NCI-H526 treated with DMSO at 0.1 percent for 48 hours (cell line): ENCODE measurements around the gene MSH5.

Source experiments
- DNase-seq: peaks from one replicate; lab custom pipeline; 2025; lab: John Stamatoyannopoulos, UW

The MSH5 gene

GRCh38 chr6:31760790-31761189 lies 21.0 kb downstream of the MSH5 start:
- DNase-seq: no peak

GRCh38 chr6:31761343-31761742 lies 21.5 kb downstream of the MSH5 start:
- DNase-seq: no peak

DNA sequence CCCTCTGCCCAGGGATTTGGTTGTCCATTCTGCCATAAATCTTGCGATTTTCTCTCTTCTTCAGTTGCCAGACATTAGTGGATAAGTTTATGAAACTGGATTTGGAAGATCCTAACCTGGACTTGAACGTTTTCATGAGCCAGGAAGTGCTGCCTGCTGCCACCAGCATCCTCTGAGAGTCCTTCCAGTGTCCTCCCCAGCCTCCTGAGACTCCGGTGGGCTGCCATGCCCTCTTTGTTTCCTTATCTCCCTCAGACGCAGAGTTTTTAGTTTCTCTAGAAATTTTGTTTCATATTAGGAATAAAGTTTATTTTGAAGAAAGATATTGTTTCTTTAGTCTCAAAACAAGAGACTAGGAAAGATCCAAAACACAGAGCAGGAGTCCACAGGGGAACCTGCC lies 22.6 kb downstream of the MSH5 start, which contains the start of gene SAPCD1:
Gene SAPCD1, plus strand, starts transcription at position 301 of the 400 bp plus-strand sequence. CDS start 399 bp downstream, outside the sequence.
- no peak for DNase-seq

DNA sequence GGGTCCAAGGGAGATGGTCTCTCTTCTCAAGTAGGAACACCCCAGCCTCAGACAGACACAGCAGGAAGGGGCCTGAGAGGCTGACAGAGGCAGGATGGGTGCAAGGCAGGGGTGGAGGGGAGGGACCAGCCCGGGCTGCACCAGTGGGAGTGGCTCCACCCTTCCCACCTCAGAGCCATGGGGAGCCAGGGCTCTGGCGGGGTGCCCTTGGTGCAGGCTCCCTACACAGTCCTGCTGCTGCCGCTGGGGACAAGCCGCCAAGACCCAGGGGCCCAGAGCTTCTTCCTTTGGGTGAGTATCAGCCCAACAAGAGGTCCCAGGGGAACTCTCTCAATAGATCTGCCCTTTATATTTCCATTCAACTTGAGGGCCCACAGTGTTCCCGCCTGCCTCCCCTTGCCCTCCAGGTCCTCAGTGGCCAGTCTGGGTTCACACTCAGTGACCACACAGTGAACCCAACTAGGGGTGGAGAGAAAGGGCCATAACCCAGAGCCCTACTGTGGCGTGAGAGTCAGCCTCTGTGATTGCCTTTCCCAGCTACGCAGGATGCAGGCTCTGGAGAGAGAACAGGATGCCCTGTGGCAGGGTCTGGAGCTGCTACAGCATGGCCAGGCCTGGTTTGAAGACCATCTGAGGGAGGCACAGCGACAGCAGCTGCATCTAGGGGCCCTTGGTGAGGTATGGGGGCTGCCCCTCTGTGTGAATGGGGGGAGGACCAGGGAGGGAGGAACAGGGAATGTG lies 23.2 kb downstream of the MSH5 start:
- no peak for DNase-seq

DNA sequence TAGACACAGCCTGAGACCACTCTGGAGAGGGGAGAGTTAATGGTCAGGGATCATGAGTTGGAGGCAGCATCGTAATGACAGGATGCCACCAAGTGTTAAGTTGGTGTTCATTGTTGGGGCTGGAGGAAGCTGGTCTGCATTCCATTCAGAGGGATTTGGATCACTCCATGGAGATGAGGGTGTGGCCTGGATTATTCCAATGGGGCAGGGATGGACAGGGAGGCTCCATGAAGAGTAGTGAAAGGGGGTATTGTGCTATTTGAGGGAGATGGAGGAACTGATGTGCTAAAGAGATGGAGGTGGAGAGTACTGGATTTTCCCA lies 23.8 kb downstream of the MSH5 start:
- DNase-seq: peak; percentile 11

- no peak for DNase-seq
Observed at GRCh38 chr6:31764198-31764597, 24.4 kb downstream of the MSH5 start.

DNA sequence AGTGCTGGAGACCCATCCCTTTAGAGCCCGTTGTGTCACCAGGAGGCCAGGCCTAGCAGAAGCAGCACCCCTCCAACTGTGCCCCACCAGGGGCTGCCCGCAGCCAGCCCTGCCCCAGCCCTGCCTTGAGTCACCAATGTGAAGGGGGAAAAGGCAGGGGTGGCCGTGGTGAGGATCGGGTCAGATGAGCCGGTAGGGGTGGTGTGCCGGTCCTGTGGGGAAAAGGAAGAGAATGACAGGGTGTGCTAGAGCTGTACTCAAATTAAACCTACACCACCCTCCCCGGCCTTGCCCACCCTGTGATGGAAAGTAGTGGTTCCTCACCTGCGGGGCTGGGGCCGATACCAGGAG lies 25.7 kb downstream of the MSH5 start:
- DNase-seq: no peak

GRCh38 chr6:31765910-31766794 lies 26.3 kb downstream of the MSH5 start:
- peak; percentile 5 for DNase-seq

GRCh38 chr6:31767096-31767645 lies 27.4 kb downstream of the MSH5 start:
- no peak for DNase-seq

GRCh38 chr6:31768363-31769257 lies 28.8 kb downstream of the MSH5 start:
- no peak for DNase-seq

GRCh38 chr6:31769684-31770371 lies 30.0 kb downstream of the MSH5 start:
- DNase-seq: no peak

DNA sequence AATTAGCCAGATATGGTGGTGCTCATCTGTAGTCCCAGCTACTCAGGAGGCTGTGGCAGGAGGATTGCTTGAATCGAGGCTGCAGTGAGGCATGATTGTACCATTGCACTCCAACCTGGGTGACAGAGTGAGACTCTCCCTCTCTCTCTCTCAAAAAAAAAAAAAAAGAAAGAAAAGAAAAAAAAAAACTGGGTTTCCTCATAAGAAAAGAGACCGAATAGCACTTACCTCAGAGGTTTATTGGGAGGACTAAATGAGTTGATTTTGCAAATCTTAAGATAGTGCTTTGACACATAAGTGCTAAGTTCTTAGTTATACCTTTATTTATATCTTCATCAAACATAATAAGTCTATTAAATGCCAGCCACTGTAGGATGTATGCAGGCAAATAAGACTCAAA lies 31.1 kb downstream of the MSH5 start:
- DNase-seq: no peak

DNA sequence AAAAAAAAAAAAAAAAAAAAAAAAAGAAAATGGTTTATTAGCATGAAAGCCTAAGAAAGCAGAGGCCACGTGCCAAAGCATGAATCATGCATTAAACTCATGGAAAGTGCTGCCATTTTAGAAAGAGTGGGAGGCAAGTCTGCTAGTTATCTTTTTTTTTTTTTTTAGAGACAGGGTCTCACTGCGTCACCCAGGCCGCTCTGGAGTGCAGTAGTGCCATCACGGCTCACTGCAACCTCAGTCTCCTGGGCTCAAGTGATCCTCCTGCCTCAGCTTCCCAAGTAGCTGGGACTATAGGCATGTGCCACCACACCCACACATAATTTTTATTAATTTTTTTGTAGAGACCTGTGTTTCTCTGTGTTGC lies 32.2 kb downstream of the MSH5 start:
- DNase-seq: no peak

GRCh38 chr6:31775184-31775583 lies 35.4 kb downstream of the MSH5 start:
- DNase-seq: no peak

GRCh38 chr6:31775633-31776484 lies 36.1 kb downstream of the MSH5 start:
- no peak for DNase-seq

DNA sequence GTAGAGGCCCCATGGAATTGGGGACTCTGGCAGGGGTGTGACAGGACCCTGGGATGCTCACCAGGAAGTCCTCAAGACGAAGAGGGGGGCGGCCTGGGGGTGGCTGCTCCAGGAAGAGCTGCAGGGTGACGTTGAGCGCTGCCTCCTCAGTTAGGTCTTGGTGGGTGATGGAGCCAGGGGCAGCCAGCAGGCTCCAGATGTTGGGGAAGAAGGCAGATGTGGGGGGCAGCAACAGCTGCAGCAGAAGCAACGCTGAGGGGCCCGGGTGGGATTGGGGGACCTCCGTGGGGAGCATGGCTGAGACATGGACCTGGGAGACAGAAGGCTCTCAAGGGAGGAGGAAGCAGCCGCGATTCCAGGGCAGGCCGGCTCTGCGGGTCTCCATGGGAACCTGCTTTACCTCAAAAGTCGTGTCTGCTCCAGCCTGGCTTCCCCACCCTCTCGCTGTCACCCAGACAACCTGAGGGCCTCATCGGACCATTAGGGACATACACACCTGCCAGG lies 36.7 kb downstream of the MSH5 start:
- DNase-seq: no peak

GRCh38 chr6:31776989-31777666 lies 37.3 kb downstream of the MSH5 start, which contains the start of gene VWA7:
Gene VWA7, minus strand, starts transcription at chr6:31777328. Its CDS starts 549 bp downstream, at chr6:31776779.
- peak; percentile 6 for DNase-seq

DNA sequence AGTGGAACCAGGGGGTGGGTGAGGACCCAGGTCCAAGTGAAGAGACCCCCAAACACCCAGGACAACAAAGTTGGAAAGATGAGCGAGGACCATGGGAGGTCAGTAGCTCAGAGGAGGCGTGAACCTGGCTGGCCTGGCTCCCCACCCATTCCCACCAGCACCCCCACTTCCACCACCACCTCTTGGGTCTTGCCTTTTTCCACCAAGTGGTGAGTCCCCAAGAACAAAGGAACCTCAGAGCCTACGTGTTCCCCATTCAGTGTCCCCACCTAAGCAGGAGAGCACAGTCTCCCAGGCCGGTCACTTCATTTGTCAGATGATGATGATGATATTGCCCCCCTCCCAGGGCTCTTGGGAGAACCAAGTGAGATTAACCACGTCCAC lies 37.9 kb downstream of the MSH5 start:
- no peak for DNase-seq

- DNase-seq: no peak
Observed at GRCh38 chr6:31778193-31778592, 38.4 kb downstream of the MSH5 start.
